SK-N-SH (cell line): ENCODE results near the gene MMP2. TPM values are rescaled to one million over a fixed set of nuclear protein-coding genes. Genes with fewer than 3 reads are reported as not detected.

ENCODE experiments used
- CTCF ChIA-PET: fragments of 300-600, 350-600 bp; formaldehyde crosslinking; extraction: SDS; loops from one replicate; lab custom pipeline; 2021; lab: Yijun Ruan, JAX
- POLR2A ChIA-PET: fragments of 350-600 bp; sonication (Branson Sonifier 250); formaldehyde crosslinking; extraction: SDS; loops from one replicate; lab custom pipeline; 2020; ENCODE audit warnings: antibody characterized with exemption, inconsistent platforms; lab: Yijun Ruan, JAX
- DNase-seq: peaks from one replicate; pipeline ENCODE4 v3.0.0; 2012
- H2AFZ ChIP-seq: fragments of 200-600 bp; sonication (generic); 2 replicates; pipeline ENCODE4 v1.8.1; 2016; ENCODE audit warnings: antibody characterized with exemption, mild to moderate bottlenecking, low read depth
- H3F3A ChIP-seq: fragments of 200-600 bp; sonication (generic); replicated peaks from 2 replicates; pipeline ENCODE3; 2016; ENCODE audit warnings: antibody characterized with exemption, mild to moderate bottlenecking; ENCODE audit not compliant: insufficient read depth
- H3K27ac ChIP-seq, 2 experiments: fragments of 200-500 bp in 1 of 2; fragments of 200-600 bp in 1 of 2; sonication (Bioruptor generic) in 1 of 2; sonication (generic), shearing (Covaris generic) in 1 of 2; 2 replicates each; pipeline versions ENCODE4 v1.5.1 to v1.6.1; 2014 to 2016; ENCODE audit warnings: low read depth in 2 of 2, inconsistent platforms in 1 of 2, low read length in 1 of 2, mild to moderate bottlenecking in 1 of 2, mixed read lengths in 1 of 2
- H3K27me3 ChIP-seq: fragments of 200-600 bp; sonication (generic), shearing (Covaris generic); 2 replicates; pipeline ENCODE4 v1.6.1; 2016; ENCODE audit warnings: mixed run types; ENCODE audit not compliant: insufficient read depth
- H3K36me3 ChIP-seq, 2 experiments: fragments of 200-500 bp in 1 of 2; fragments of 200-600 bp in 1 of 2; sonication (Bioruptor generic) in 1 of 2; sonication (generic) in 1 of 2; replicated peaks in 1 of 2; 2 replicates each; pipeline versions ENCODE3 to v1.5.1; 2014 to 2016; ENCODE audit warnings: low read length in 1 of 2, mild to moderate bottlenecking in 1 of 2; ENCODE audit not compliant: insufficient read depth in 2 of 2, control insufficient read depth in 1 of 2
- H3K4me1 ChIP-seq, 2 experiments: fragments of 200-500 bp in 1 of 2; fragments of 200-600 bp in 1 of 2; sonication (Bioruptor generic) in 1 of 2; sonication (generic), shearing (Covaris generic) in 1 of 2; 2 replicates each; pipeline versions ENCODE4 v1.5.1 to v1.6.1; 2014 to 2016; ENCODE audit warnings: low read depth in 1 of 2, low read length in 1 of 2, mixed run types in 1 of 2; ENCODE audit not compliant: insufficient read depth in 2 of 2, control insufficient read depth in 1 of 2
- H3K4me2 ChIP-seq: fragments of 200-600 bp; sonication (generic), shearing (Covaris generic); 2 replicates; pipeline ENCODE4 v1.6.1; 2017; ENCODE audit warnings: mixed run types
- H3K4me3 ChIP-seq, 2 experiments: fragments of 200-500 bp in 1 of 2; fragments of 200-600 bp in 1 of 2; sonication (Bioruptor generic) in 1 of 2; sonication (generic), shearing (Covaris generic) in 1 of 2; 2 replicates each; pipeline versions ENCODE4 v1.5.1 to v1.8.1; 2014 to 2016; ENCODE audit warnings: low read depth in 2 of 2, inconsistent platforms in 1 of 2, low read length in 1 of 2, mild to moderate bottlenecking in 1 of 2, mixed read lengths in 1 of 2, moderate library complexity in 1 of 2
- H3K79me2 ChIP-seq: fragments of 200-600 bp; sonication (generic); 2 replicates; pipeline ENCODE4 v1.8.1; 2017; ENCODE audit warnings: mild to moderate bottlenecking; ENCODE audit not compliant: insufficient read depth
- H3K9ac ChIP-seq: fragments of 200-600 bp; sonication (generic); 2 replicates; pipeline ENCODE4 v1.6.1; 2017; ENCODE audit warnings: mixed run types
- H3K9me2 ChIP-seq: fragments of 200-600 bp; sonication (generic); 2 replicates; pipeline ENCODE4 v1.6.1; 2017; ENCODE audit warnings: mixed run types
- H3K9me3 ChIP-seq: fragments of 200-600 bp; sonication (generic); 2 replicates; pipeline ENCODE4 v1.6.1; 2017; ENCODE audit warnings: mixed run types, mild to moderate bottlenecking, moderate library complexity
- H4K20me1 ChIP-seq: fragments of 200-600 bp; sonication (generic); 2 replicates; pipeline ENCODE4 v1.6.1; 2017; ENCODE audit warnings: mild to moderate bottlenecking, mixed run types; ENCODE audit not compliant: insufficient read depth
- ELF1 ChIP-seq: IDR thresholded peaks from 2 replicates; pipeline ENCODE4 v1.4.0; 2012
- FOXM1 ChIP-seq: IDR thresholded peaks from 2 replicates; pipeline ENCODE4 v1.4.0; 2012; ENCODE audit warnings: low read depth, mild to moderate bottlenecking
- JUND ChIP-seq: IDR thresholded peaks from 2 replicates; pipeline ENCODE4 v1.4.0; 2012
- MEF2A ChIP-seq: IDR thresholded peaks from 2 replicates; pipeline ENCODE4 v1.4.0; 2012; ENCODE audit warnings: low read depth, borderline replicate concordance
- NRF1 ChIP-seq: IDR thresholded peaks from 2 replicates; pipeline ENCODE4 v1.6.1; 2012; ENCODE audit warnings: low read depth, mild to moderate bottlenecking, low read length
- RAD21 ChIP-seq: IDR thresholded peaks from 2 replicates; pipeline ENCODE4 v1.6.1; 2012; ENCODE audit warnings: mild to moderate bottlenecking, low read length
- RCOR1 ChIP-seq: fragments of 150-350 bp; IDR thresholded peaks from 2 replicates; pipeline ENCODE4 v1.6.1; 2017; ENCODE audit warnings: antibody characterized with exemption, low read length
- SMC3 ChIP-seq: IDR thresholded peaks from 2 replicates; pipeline ENCODE4 v1.6.1; 2012; ENCODE audit warnings: low read depth, low read length, improper control_type of control experiment
- WGBS: methylation state at CpG from one replicate; pipeline ENCODE4 v1.1.6; 2017; ENCODE audit warnings: low lambda C conversion rate; 5-methylcytosine and 5-hydroxymethylcytosine counted together
- polyA plus RNA-seq, 3 experiments: library from polyadenylated mRNA; depleted of rRNA; stranded (reverse); fragments of >200 nt; gene quantifications; 2 replicates each; pipeline ENCODE4 v1.2.3, GENCODE V29; 2012
- TF ChIP-seq, protein P1 (sequence below): IDR thresholded peaks from 2 replicates; pipeline ENCODE4; 2012
- TF ChIP-seq, protein P2 (sequence below): fragments of 150-350 bp; IDR thresholded peaks from 2 replicates; pipeline ENCODE4 v1.6.1; 2017; ENCODE audit warnings: antibody characterized with exemption, low read length, low read depth, borderline replicate concordance
- TF ChIP-seq, protein P3 (sequence below): IDR thresholded peaks from 2 replicates; pipeline ENCODE4 v1.4.0; 2012; ENCODE audit warnings: low read depth, borderline replicate concordance
- TF ChIP-seq, protein P4 (sequence below): IDR thresholded peaks from 2 replicates; pipeline ENCODE4 v1.4.0; 2012; ENCODE audit warnings: low read depth

The MMP2 gene
- polyA plus RNA-seq, 1 of the 3 experiments (the other 2 are of a cell fraction), result 1,101 TPM

DNA sequence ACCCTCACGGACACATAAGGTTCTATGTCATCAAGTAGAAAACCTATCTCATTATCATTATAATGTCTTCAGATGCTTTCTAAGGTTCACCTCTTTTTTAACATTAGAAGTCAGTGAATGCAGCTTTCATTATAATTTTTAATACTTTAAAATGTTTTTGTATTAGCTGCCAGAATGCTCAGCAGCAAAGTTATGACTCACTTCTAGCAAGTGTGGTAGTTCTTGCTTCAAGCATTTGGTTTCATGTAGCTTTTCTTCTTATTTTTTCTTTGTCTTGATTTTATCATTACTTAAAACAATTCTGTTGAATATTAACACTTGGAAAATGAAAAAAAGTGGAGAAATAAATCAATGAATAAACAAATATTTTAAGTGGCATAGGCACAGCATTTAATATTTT is 53.2 kb downstream of the MMP2 start:
- no peak overlapping the region for H3K4me2 ChIP-seq
- no peak overlapping the region for H3K4me3 ChIP-seq
- peaks cover 6% of the 10 kb centered on the region for H3F3A ChIP-seq
- CTCF ChIA-PET, result interaction anchor here (0.6 to 1.5 kb wide), 2 partner anchors 67 to 68 kb away, joined by 3 to 5 read pairs; no protein-coding TSS in a partner anchor
- peak overlapping the region; percentile 21 to 39; a peak in 2 of 4 replicates for H3K27ac ChIP-seq
- no peaks in the 10 kb centered on the region for H4K20me1 ChIP-seq
- no peaks in the 10 kb centered on the region for H3K9me2 ChIP-seq
- TF ChIP-seq NRF1, result no peak
- 0 out of 2 replicates have a peak, but pooled peaks have one; percentile 13 for TF ChIP-seq JUND
- TF ChIP-seq, protein P1, sequence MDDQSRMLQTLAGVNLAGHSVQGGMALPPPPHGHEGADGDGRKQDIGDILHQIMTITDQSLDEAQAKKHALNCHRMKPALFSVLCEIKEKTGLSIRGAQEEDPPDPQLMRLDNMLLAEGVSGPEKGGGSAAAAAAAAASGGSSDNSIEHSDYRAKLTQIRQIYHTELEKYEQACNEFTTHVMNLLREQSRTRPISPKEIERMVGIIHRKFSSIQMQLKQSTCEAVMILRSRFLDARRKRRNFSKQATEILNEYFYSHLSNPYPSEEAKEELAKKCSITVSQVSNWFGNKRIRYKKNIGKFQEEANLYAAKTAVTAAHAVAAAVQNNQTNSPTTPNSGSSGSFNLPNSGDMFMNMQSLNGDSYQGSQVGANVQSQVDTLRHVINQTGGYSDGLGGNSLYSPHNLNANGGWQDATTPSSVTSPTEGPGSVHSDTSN, result no peak
- no peak for TF ChIP-seq FOXM1
- no peak for TF ChIP-seq MEF2A
- TF ChIP-seq, protein P2, sequence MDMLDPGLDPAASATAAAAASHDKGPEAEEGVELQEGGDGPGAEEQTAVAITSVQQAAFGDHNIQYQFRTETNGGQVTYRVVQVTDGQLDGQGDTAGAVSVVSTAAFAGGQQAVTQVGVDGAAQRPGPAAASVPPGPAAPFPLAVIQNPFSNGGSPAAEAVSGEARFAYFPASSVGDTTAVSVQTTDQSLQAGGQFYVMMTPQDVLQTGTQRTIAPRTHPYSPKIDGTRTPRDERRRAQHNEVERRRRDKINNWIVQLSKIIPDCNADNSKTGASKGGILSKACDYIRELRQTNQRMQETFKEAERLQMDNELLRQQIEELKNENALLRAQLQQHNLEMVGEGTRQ, result no peak
- TF ChIP-seq, protein P3, sequence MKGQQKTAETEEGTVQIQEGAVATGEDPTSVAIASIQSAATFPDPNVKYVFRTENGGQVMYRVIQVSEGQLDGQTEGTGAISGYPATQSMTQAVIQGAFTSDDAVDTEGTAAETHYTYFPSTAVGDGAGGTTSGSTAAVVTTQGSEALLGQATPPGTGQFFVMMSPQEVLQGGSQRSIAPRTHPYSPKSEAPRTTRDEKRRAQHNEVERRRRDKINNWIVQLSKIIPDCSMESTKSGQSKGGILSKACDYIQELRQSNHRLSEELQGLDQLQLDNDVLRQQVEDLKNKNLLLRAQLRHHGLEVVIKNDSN, result no peak
- peaks cover 81 to 82% of the 10 kb centered on the region in 2 experiments for H3K36me3 ChIP-seq
- no peak for DNase-seq
- no peaks in the 10 kb centered on the region for H3K9me3 ChIP-seq
- H2AFZ ChIP-seq, result 0 out of 2 replicates have a peak overlapping the region, but pooled peaks have one; percentile 0
- no peaks in the 10 kb centered on the region for H3K79me2 ChIP-seq
- WGBS, result 88% methylated on average over 1 of the region's 1 CpG
- H3K4me1 ChIP-seq, result peaks cover 2 to 3% of the 10 kb centered on the region in 2 experiments; a peak in 3 of 4 replicates
- H3K9ac ChIP-seq, result no peak overlapping the region
- POLR2A ChIA-PET, result no interaction called here
- no peaks in the 10 kb centered on the region for H3K27me3 ChIP-seq

DNA sequence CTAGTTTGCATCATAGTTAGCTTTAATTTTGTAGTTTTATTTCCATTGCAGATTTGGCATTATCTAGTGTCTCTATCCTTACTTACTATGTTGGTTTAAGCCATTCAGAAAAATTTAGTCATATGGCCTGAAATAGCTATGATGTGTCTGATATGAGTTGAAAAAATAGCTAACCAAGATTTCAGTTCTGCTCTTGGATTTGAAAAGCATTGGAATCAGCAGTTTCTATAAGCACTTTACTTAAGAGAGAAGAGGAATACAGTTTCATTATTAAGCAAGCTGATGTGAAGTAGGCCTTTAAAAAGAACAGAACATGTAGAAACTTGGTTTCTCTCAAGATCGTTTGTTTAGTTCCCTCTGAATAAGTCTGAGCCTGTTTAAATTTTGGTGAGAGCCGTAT is 55.8 kb downstream of the MMP2 start:
- H3K36me3 ChIP-seq, result peaks cover 75 to 86% of the 10 kb centered on the region in 2 experiments
- no peaks in the 10 kb centered on the region for H3K9me2 ChIP-seq
- H2AFZ ChIP-seq, result no peak overlapping the region
- no peak overlapping the region for H3K4me3 ChIP-seq
- no peaks in the 10 kb centered on the region for H3K9me3 ChIP-seq
- H3K9ac ChIP-seq, result no peak overlapping the region
- 82% methylated on average over 2 of the region's 2 CpGs for WGBS
- H3K27me3 ChIP-seq, result no peaks in the 10 kb centered on the region
- H3K27ac ChIP-seq, result peak overlapping the region in 1 of 2 experiments; percentile 6; a peak in 1 of 4 replicates
- H3K4me2 ChIP-seq, result no peak overlapping the region
- CTCF ChIA-PET, result interaction anchor here (8.9 kb wide), 1 partner anchor 70 kb away, joined by 115 read pairs; no protein-coding TSS in a partner anchor
- peaks cover 11% of the 10 kb centered on the region for H3F3A ChIP-seq
- POLR2A ChIA-PET, result no interaction called here
- peaks cover 2 to 3% of the 10 kb centered on the region in 2 experiments; a peak in 3 of 4 replicates for H3K4me1 ChIP-seq
- no peaks in the 10 kb centered on the region for H4K20me1 ChIP-seq
- TF ChIP-seq SMC3 (no peak), RAD21 (no peak), ELF1 (no peak), FOXM1 (no peak), JUND (no peak), RCOR1 (no peak)
- TF ChIP-seq, protein P1, result no peak
- TF ChIP-seq, protein P4, sequence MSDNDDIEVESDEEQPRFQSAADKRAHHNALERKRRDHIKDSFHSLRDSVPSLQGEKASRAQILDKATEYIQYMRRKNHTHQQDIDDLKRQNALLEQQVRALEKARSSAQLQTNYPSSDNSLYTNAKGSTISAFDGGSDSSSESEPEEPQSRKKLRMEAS, result no peak
- TF ChIP-seq, protein P3, result no peak
- TF ChIP-seq, all 33 proteins: peak for 0
- DNase-seq, result no peak
- H3K79me2 ChIP-seq, result no peaks in the 10 kb centered on the region
